ENCODE data around the gene CDCA7L.

CDCA7L gene

DNA sequence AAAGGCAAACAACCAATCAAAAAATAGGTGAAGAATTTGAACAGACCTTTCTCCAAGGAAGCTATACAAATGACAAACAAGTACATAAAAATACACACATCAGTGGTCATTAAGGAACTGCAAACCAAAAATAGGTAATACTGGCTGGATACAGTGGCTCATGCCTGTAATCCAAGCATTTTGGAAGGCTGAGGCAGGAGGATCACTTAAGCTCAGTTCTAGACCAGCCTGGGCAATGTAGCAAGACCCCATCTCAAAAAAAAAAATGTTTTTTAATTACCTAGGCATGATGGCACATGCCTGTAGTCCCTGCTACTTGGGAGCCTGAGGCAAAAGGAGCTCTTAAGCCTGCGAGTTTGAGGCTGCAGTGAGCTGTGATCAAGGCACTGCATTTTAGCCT, 19.3 kb downstream of the CDCA7L start:
- in situ Hi-C loops (cut with HindIII; ENCODE audit: low sequenced_read_pairs): no loop called here
- TF ChIP-seq, protein P1, sequence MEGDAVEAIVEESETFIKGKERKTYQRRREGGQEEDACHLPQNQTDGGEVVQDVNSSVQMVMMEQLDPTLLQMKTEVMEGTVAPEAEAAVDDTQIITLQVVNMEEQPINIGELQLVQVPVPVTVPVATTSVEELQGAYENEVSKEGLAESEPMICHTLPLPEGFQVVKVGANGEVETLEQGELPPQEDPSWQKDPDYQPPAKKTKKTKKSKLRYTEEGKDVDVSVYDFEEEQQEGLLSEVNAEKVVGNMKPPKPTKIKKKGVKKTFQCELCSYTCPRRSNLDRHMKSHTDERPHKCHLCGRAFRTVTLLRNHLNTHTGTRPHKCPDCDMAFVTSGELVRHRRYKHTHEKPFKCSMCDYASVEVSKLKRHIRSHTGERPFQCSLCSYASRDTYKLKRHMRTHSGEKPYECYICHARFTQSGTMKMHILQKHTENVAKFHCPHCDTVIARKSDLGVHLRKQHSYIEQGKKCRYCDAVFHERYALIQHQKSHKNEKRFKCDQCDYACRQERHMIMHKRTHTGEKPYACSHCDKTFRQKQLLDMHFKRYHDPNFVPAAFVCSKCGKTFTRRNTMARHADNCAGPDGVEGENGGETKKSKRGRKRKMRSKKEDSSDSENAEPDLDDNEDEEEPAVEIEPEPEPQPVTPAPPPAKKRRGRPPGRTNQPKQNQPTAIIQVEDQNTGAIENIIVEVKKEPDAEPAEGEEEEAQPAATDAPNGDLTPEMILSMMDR (IDR thresholded peaks at IDR 0.05; ENCODE audit: low read depth, low read length, missing control alignments): no peak
- H3K4me3 ChIP-seq (ENCODE audit: low read depth, low read length): no peak overlapping the region
- DNase-seq (ENCODE audit: low read depth): no peak

GRCh38 chr7:21923658-21924057, 22.0 kb downstream of the CDCA7L start:
- in situ Hi-C loops (cut with HindIII; ENCODE audit: low sequenced_read_pairs): no loop called here
- H3K4me3 ChIP-seq (ENCODE audit: low read depth, low read length): no peak overlapping the region
- no peak for DNase-seq (ENCODE audit: low read depth)
- TF ChIP-seq, protein P1 (IDR thresholded peaks at IDR 0.05; ENCODE audit: low read depth, low read length, missing control alignments): no peak

GRCh38 chr7:21922605-21923004, 23.1 kb downstream of the CDCA7L start:
- in situ Hi-C loops (cut with HindIII; ENCODE audit: low sequenced_read_pairs): no loop called here
- TF ChIP-seq, protein P1 (IDR thresholded peaks at IDR 0.05; ENCODE audit: low read depth, low read length, missing control alignments): no peak
- H3K4me3 ChIP-seq (ENCODE audit: low read depth, low read length): no peak overlapping the region
- DNase-seq (ENCODE audit: low read depth): no peak

DNA sequence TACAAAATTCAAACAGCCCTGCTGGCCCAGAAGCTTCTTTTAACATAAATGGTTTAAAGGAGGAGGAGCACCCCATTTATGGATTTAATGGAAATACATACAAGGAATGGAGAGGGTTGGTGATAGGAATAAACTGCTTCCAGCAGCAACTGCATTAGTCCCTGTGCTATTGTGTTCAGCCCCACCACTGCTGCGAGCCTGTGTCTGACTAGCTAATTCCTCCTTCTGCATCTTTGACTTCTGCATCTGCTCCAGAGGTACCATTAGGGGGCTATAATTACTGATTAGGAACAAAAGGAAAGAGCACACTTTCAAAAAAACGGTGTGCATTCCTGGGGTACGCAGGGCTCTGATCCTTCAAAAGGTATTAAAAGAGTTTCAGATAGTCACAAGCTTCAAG, 24.8 kb downstream of the CDCA7L start:
- H3K4me3 ChIP-seq (ENCODE audit: low read depth, low read length): no peak overlapping the region
- no peak for DNase-seq (ENCODE audit: low read depth)
- in situ Hi-C loops (cut with HindIII; ENCODE audit: low sequenced_read_pairs): no loop called here
- TF ChIP-seq, protein P1 (IDR thresholded peaks at IDR 0.05; ENCODE audit: low read depth, low read length, missing control alignments): no peak

GRCh38 chr7:21918216-21918615, 27.5 kb downstream of the CDCA7L start:
- no peak overlapping the region for H3K4me3 ChIP-seq (ENCODE audit: low read depth, low read length)
- DNase-seq (ENCODE audit: low read depth): no peak
- TF ChIP-seq, protein P1 (IDR thresholded peaks at IDR 0.05; ENCODE audit: low read depth, low read length, missing control alignments): no peak
- in situ Hi-C loops (cut with HindIII; ENCODE audit: low sequenced_read_pairs): no loop called here

DNA sequence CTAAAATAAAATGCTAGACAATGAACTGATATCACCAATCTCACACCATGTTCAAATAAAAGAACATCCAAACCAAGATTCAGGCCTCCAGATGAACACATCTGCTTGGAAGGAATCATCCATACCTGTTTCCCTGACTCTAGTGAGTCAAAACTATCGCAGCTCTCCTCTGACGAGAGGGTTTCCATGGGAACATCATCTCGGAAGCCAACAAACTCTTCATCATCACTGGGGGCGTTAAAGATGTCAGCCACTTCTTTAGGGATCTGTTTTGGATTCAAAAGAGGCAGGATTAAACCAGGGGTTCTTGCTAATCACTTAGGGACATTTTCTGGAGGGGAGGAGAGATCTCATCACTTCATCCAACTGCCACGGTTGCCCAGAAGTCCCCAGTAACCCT, 29.1 kb downstream of the CDCA7L start:
- TF ChIP-seq, protein P1 (IDR thresholded peaks at IDR 0.05; ENCODE audit: low read depth, low read length, missing control alignments): no peak
- H3K4me3 ChIP-seq (ENCODE audit: low read depth, low read length): no peak overlapping the region
- DNase-seq (ENCODE audit: low read depth): no peak
- in situ Hi-C loops (cut with HindIII; ENCODE audit: low sequenced_read_pairs): no loop called here

DNA sequence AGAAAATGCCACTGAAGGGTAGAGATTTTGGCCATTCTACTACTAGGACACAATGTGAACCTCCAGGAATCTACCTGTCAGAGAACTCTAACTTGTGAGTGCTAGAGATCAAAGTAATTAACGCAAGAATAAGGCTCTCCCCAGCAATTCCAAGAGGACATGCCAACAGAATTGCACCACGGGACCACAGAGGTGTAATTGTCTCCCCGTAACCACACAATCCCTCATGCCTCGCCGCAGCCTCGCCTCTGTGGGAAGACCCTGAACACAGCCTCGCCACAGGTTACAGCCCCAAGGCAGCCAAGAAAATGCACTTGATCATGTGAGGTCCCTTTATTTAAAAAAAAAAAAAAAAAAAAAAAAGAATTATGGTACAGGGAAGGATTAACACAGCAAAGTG, 29.5 kb downstream of the CDCA7L start:
- no peak overlapping the region for H3K4me3 ChIP-seq (ENCODE audit: low read depth, low read length)
- in situ Hi-C loops (cut with HindIII; ENCODE audit: low sequenced_read_pairs): no loop called here
- TF ChIP-seq, protein P1 (IDR thresholded peaks at IDR 0.05; ENCODE audit: low read depth, low read length, missing control alignments): no peak
- no peak for DNase-seq (ENCODE audit: low read depth)
